Measurements from ENCODE around the gene VN1R4. TPM values are rescaled to one million over a fixed set of nuclear protein-coding genes. Genes with fewer than 3 reads are reported as not detected.
A peak's percentile ranks its signal among the peaks of the same experiment; 100 is the strongest.

The VN1R4 gene
- total RNA-seq, 1 donor = not detected

GRCh38 chr19:53254411-53255341 lies 12.8 kb downstream of the VN1R4 start, which contains the start of gene ZNF677:
Gene ZNF677 (minus strand): TSS chr19:53254873. CDS start chr19:53251550, 3,323 bp downstream.
- Histone ChIP-seq H3K27me3 (ENCODE audit: insufficient read depth, low read length) (no peaks in the 10 kb centered on the region), H3K36me3 (ENCODE audit: insufficient read depth, low read length) (peaks cover 23% of the 10 kb centered on the region), H3K4me2 (ENCODE audit: insufficient read depth, low read length) (peak within 1 kb of the TSS; percentile 90), H3K79me2 (ENCODE audit: insufficient read depth, low read length) (no peaks in the 10 kb centered on the region), H2AFZ (ENCODE audit: low read length) (peak within 1 kb of the TSS; percentile 99), H3K9me3 (ENCODE audit: low read depth, low read length) (peaks cover 3% of the 10 kb centered on the region), H3K4me1 (ENCODE audit: insufficient read depth, low read length) (peaks cover 3% of the 10 kb centered on the region), H3K27ac (ENCODE audit: low read depth, low read length) (peak within 1 kb of the TSS; percentile 65), H4K20me1 (ENCODE audit: insufficient read depth, low read length) (no peaks in the 10 kb centered on the region), H3K4me3 (ENCODE audit: insufficient read depth, low read length) (peak within 1 kb of the TSS; percentile 80)
- no peak for TF ChIP-seq CTCF (IDR thresholded peaks at IDR 0.05; ENCODE audit: extremely low read depth, low read depth, low read length)
- DNase-seq (ENCODE audit: insufficient read length, low spot score, missing footprints) = peak; percentile 96

GRCh38 chr19:53246498-53246897 lies 21.0 kb downstream of the VN1R4 start:
- TF ChIP-seq CTCF (IDR thresholded peaks at IDR 0.05; ENCODE audit: extremely low read depth, low read depth, low read length) = no peak
- no peaks in the 10 kb centered on the region for H3K79me2 ChIP-seq (ENCODE audit: insufficient read depth, low read length)
- H3K9me3 ChIP-seq (ENCODE audit: low read depth, low read length) = peaks cover 12% of the 10 kb centered on the region
- no peak overlapping the region for H3K27ac ChIP-seq (ENCODE audit: low read depth, low read length)
- peaks cover 49% of the 10 kb centered on the region for H3K36me3 ChIP-seq (ENCODE audit: insufficient read depth, low read length)
- H4K20me1 ChIP-seq (ENCODE audit: insufficient read depth, low read length) = no peaks in the 10 kb centered on the region
- no peak overlapping the region for H2AFZ ChIP-seq (ENCODE audit: low read length)
- no peak overlapping the region for H3K4me2 ChIP-seq (ENCODE audit: insufficient read depth, low read length)
- no peaks in the 10 kb centered on the region for H3K4me1 ChIP-seq (ENCODE audit: insufficient read depth, low read length)
- H3K4me3 ChIP-seq (ENCODE audit: insufficient read depth, low read length) = no peak overlapping the region
- DNase-seq (ENCODE audit: insufficient read length, low spot score, missing footprints) = no peak
- H3K27me3 ChIP-seq (ENCODE audit: insufficient read depth, low read length) = no peaks in the 10 kb centered on the region

GRCh38 chr19:53237114-53237777 lies 30.3 kb downstream of the VN1R4 start:
- H4K20me1 ChIP-seq (ENCODE audit: insufficient read depth, low read length) = no peaks in the 10 kb centered on the region

More at GRCh38 chr19:53237114-53237777, 30.3 kb downstream of the VN1R4 start:
- no peaks in the 10 kb centered on the region for H3K79me2 ChIP-seq (ENCODE audit: insufficient read depth, low read length)
- H3K27me3 ChIP-seq (ENCODE audit: insufficient read depth, low read length) = no peaks in the 10 kb centered on the region
- no peaks in the 10 kb centered on the region for H3K4me1 ChIP-seq (ENCODE audit: insufficient read depth, low read length)
- H3K36me3 ChIP-seq (ENCODE audit: insufficient read depth, low read length) = peaks cover 30% of the 10 kb centered on the region
- no peak overlapping the region for H3K27ac ChIP-seq (ENCODE audit: low read depth, low read length)
- no peak for DNase-seq (ENCODE audit: insufficient read length, low spot score, missing footprints)
- H2AFZ ChIP-seq (ENCODE audit: low read length) = no peak overlapping the region
- TF ChIP-seq CTCF (IDR thresholded peaks at IDR 0.05; ENCODE audit: extremely low read depth, low read depth, low read length) = no peak
- no peak overlapping the region for H3K4me3 ChIP-seq (ENCODE audit: insufficient read depth, low read length)
- H3K9me3 ChIP-seq (ENCODE audit: low read depth, low read length) = peaks cover 33% of the 10 kb centered on the region
- H3K4me2 ChIP-seq (ENCODE audit: insufficient read depth, low read length) = no peak overlapping the region

All from osteoblast (primary cell).